ENCODE results near the gene CYP11A1.

CYP11A1 gene

GRCh38 chr15:74302821-74303359, 64.6 kb downstream of the CYP11A1 start:
- H3K4me3 ChIP-seq (ENCODE audit: low read length) = no peak overlapping the region
- 30% methylated on average over 7 of the region's 7 CpGs for WGBS
- H3K36me3 ChIP-seq (ENCODE audit: insufficient read depth, low read length) = no peaks in the 10 kb centered on the region
- H3K9me3 ChIP-seq (ENCODE audit: insufficient read depth, low read depth, low read length) = no peaks in the 10 kb centered on the region
- peaks cover 55% of the 10 kb centered on the region for H3K4me1 ChIP-seq (ENCODE audit: insufficient read depth, low read length)
- H3K27me3 ChIP-seq (ENCODE audit: insufficient read depth, low read length) = peaks cover 71% of the 10 kb centered on the region
- no peak overlapping the region for H3K9ac ChIP-seq (ENCODE audit: low read depth, low read length)
- no peak overlapping the region for H3K27ac ChIP-seq (ENCODE audit: low read depth, low read length)

GRCh38 chr15:74301583-74302361, 65.7 kb downstream of the CYP11A1 start:
- Histone ChIP-seq H3K36me3 (ENCODE audit: insufficient read depth, low read length) (no peaks in the 10 kb centered on the region), H3K9me3 (ENCODE audit: insufficient read depth, low read depth, low read length) (no peaks in the 10 kb centered on the region), H3K4me1 (ENCODE audit: insufficient read depth, low read length) (peaks cover 47% of the 10 kb centered on the region), H3K27ac (ENCODE audit: low read depth, low read length) (no peak overlapping the region), H3K27me3 (ENCODE audit: insufficient read depth, low read length) (peaks cover 71% of the 10 kb centered on the region), H3K9ac (ENCODE audit: low read depth, low read length) (no peak overlapping the region), H3K4me3 (ENCODE audit: low read length) (no peak overlapping the region)
- WGBS = 10% methylated on average over 7 of the region's 7 CpGs

GRCh38 chr15:74300057-74300795, 67.2 kb downstream of the CYP11A1 start:
- 23% methylated on average over 26 of the region's 26 CpGs for WGBS
- Histone ChIP-seq H3K4me3 (ENCODE audit: low read length) (peak overlapping the region; percentile 26; the same call in 1 of the 2 replicates), H3K36me3 (ENCODE audit: insufficient read depth, low read length) (no peaks in the 10 kb centered on the region), H3K9ac (ENCODE audit: low read depth, low read length) (no peak overlapping the region), H3K27me3 (ENCODE audit: insufficient read depth, low read length) (peaks cover 59% of the 10 kb centered on the region), H3K27ac (ENCODE audit: low read depth, low read length) (no peak overlapping the region), H3K4me1 (ENCODE audit: insufficient read depth, low read length) (peaks cover 42% of the 10 kb centered on the region), H3K9me3 (ENCODE audit: insufficient read depth, low read depth, low read length) (no peaks in the 10 kb centered on the region)

- peaks cover 26% of the 10 kb centered on the region for H3K4me1 ChIP-seq (ENCODE audit: insufficient read depth, low read length)
- H3K36me3 ChIP-seq (ENCODE audit: insufficient read depth, low read length) = no peaks in the 10 kb centered on the region
- H3K9me3 ChIP-seq (ENCODE audit: insufficient read depth, low read depth, low read length) = no peaks in the 10 kb centered on the region
- H3K27me3 ChIP-seq (ENCODE audit: insufficient read depth, low read length) = peaks cover 54% of the 10 kb centered on the region
- H3K9ac ChIP-seq (ENCODE audit: low read depth, low read length) = no peak overlapping the region
- no peak overlapping the region for H3K27ac ChIP-seq (ENCODE audit: low read depth, low read length)
- no peak overlapping the region for H3K4me3 ChIP-seq (ENCODE audit: low read length)
- 90% methylated on average over 1 of the region's 1 CpG for WGBS
Measured at GRCh38 chr15:74297887-74298286, 69.6 kb downstream of the CYP11A1 start.

GRCh38 chr15:74295800-74296199, 71.6 kb downstream of the CYP11A1 start:
- no peak overlapping the region for H3K4me3 ChIP-seq (ENCODE audit: low read length)
- no peaks in the 10 kb centered on the region for H3K36me3 ChIP-seq (ENCODE audit: insufficient read depth, low read length)
- no peak overlapping the region for H3K9ac ChIP-seq (ENCODE audit: low read depth, low read length)
- peaks cover 19% of the 10 kb centered on the region for H3K4me1 ChIP-seq (ENCODE audit: insufficient read depth, low read length)
- no peak overlapping the region for H3K27ac ChIP-seq (ENCODE audit: low read depth, low read length)
- WGBS = 83% methylated on average over 6 of the region's 6 CpGs
- no peaks in the 10 kb centered on the region for H3K9me3 ChIP-seq (ENCODE audit: insufficient read depth, low read depth, low read length)
- peaks cover 41% of the 10 kb centered on the region for H3K27me3 ChIP-seq (ENCODE audit: insufficient read depth, low read length)

- Histone ChIP-seq H3K4me1 (ENCODE audit: insufficient read depth, low read length) (peaks cover 15% of the 10 kb centered on the region), H3K4me3 (ENCODE audit: low read length) (no peak overlapping the region), H3K27ac (ENCODE audit: low read depth, low read length) (no peak overlapping the region), H3K9ac (ENCODE audit: low read depth, low read length) (no peak overlapping the region), H3K36me3 (ENCODE audit: insufficient read depth, low read length) (no peaks in the 10 kb centered on the region), H3K27me3 (ENCODE audit: insufficient read depth, low read length) (peaks cover 41% of the 10 kb centered on the region), H3K9me3 (ENCODE audit: insufficient read depth, low read depth, low read length) (no peaks in the 10 kb centered on the region)
- WGBS = 100% methylated on average over 1 of the region's 1 CpG
Measured at GRCh38 chr15:74294010-74294409, 73.4 kb downstream of the CYP11A1 start.

GRCh38 chr15:74293021-74293810, 74.2 kb downstream of the CYP11A1 start:
- no peak overlapping the region for H3K4me3 ChIP-seq (ENCODE audit: low read length)
- WGBS = 88% methylated on average over 3 of the region's 3 CpGs
- H3K4me1 ChIP-seq (ENCODE audit: insufficient read depth, low read length) = peaks cover 15% of the 10 kb centered on the region
- H3K9me3 ChIP-seq (ENCODE audit: insufficient read depth, low read depth, low read length) = no peaks in the 10 kb centered on the region
- H3K27me3 ChIP-seq (ENCODE audit: insufficient read depth, low read length) = peaks cover 46% of the 10 kb centered on the region
- H3K27ac ChIP-seq (ENCODE audit: low read depth, low read length) = no peak overlapping the region
- H3K36me3 ChIP-seq (ENCODE audit: insufficient read depth, low read length) = no peaks in the 10 kb centered on the region
- H3K9ac ChIP-seq (ENCODE audit: low read depth, low read length) = no peak overlapping the region

GRCh38 chr15:74291101-74292071, 76.1 kb downstream of the CYP11A1 start:
- H3K4me1 ChIP-seq (ENCODE audit: insufficient read depth, low read length) = peaks cover 15% of the 10 kb centered on the region
- WGBS = 13% methylated on average over 20 of the region's 20 CpGs
- peak overlapping the region; percentile 43; the same call in 1 of the 2 replicates for H3K9ac ChIP-seq (ENCODE audit: low read depth, low read length)
- no peaks in the 10 kb centered on the region for H3K36me3 ChIP-seq (ENCODE audit: insufficient read depth, low read length)
- H3K27me3 ChIP-seq (ENCODE audit: insufficient read depth, low read length) = peaks cover 42% of the 10 kb centered on the region
- H3K9me3 ChIP-seq (ENCODE audit: insufficient read depth, low read depth, low read length) = no peaks in the 10 kb centered on the region
- H3K27ac ChIP-seq (ENCODE audit: low read depth, low read length) = peak overlapping the region; percentile 29; the same call in 1 of the 2 replicates
- peak overlapping the region; percentile 45 for H3K4me3 ChIP-seq (ENCODE audit: low read length)

GRCh38 chr15:74290645-74291044, 76.8 kb downstream of the CYP11A1 start:
- H3K4me1 ChIP-seq (ENCODE audit: insufficient read depth, low read length) = peaks cover 15% of the 10 kb centered on the region
- H3K9ac ChIP-seq (ENCODE audit: low read depth, low read length) = no peak overlapping the region
- no peaks in the 10 kb centered on the region for H3K9me3 ChIP-seq (ENCODE audit: insufficient read depth, low read depth, low read length)
- no peak overlapping the region for H3K4me3 ChIP-seq (ENCODE audit: low read length)
- H3K27ac ChIP-seq (ENCODE audit: low read depth, low read length) = no peak overlapping the region
- peaks cover 46% of the 10 kb centered on the region for H3K27me3 ChIP-seq (ENCODE audit: insufficient read depth, low read length)
- H3K36me3 ChIP-seq (ENCODE audit: insufficient read depth, low read length) = no peaks in the 10 kb centered on the region

GRCh38 chr15:74289671-74290070, 77.8 kb downstream of the CYP11A1 start:
- H3K27ac ChIP-seq (ENCODE audit: low read depth, low read length) = no peak overlapping the region
- no peaks in the 10 kb centered on the region for H3K9me3 ChIP-seq (ENCODE audit: insufficient read depth, low read depth, low read length)
- H3K27me3 ChIP-seq (ENCODE audit: insufficient read depth, low read length) = peaks cover 41% of the 10 kb centered on the region
- H3K9ac ChIP-seq (ENCODE audit: low read depth, low read length) = no peak overlapping the region
- no peaks in the 10 kb centered on the region for H3K36me3 ChIP-seq (ENCODE audit: insufficient read depth, low read length)
- H3K4me1 ChIP-seq (ENCODE audit: insufficient read depth, low read length) = peaks cover 15% of the 10 kb centered on the region
- H3K4me3 ChIP-seq (ENCODE audit: low read length) = no peak overlapping the region

Data from HUES64 (cell line).